ENCODE data around the gene ANKIB1.

DNA sequence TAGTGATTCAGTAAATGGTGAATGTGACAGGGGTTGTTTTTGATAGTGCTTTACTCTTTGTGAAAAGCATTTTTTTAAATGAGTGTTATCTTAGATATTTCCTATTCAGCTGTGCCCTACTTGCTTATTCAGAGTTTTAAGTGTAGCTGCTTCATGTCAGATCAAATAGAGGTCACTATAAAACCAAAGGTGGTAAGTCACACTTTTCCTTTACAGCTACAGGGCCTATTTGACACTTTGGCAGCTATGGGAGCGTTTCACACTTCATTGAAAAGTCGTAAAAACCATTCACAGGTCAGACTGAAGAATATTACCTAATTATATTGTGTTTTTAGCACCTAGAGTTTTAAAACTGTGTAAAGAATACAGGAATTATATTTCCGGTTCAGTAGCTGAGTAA is 67.3 kb downstream of the ANKIB1 start:
- TF ChIP-seq CTCF (IDR thresholded peaks at IDR 0.05; ENCODE audit: insufficient read depth, low read length) (no peak), GABPA (IDR thresholded peaks at IDR 0.05; ENCODE audit: low read depth) (no peak), POLR2AphosphoS5 (IDR thresholded peaks at IDR 0.05; ENCODE audit: low read depth) (no peak), REST (IDR thresholded peaks at IDR 0.05; ENCODE audit: insufficient replicate concordance, low read depth) (no peak), SPI1 (IDR thresholded peaks at IDR 0.05; ENCODE audit: borderline replicate concordance, low read depth) (no peak)

Measured in HL-60 (cell line).